ENCODE measurements around the gene APOBEC2.

The APOBEC2 gene

DNA sequence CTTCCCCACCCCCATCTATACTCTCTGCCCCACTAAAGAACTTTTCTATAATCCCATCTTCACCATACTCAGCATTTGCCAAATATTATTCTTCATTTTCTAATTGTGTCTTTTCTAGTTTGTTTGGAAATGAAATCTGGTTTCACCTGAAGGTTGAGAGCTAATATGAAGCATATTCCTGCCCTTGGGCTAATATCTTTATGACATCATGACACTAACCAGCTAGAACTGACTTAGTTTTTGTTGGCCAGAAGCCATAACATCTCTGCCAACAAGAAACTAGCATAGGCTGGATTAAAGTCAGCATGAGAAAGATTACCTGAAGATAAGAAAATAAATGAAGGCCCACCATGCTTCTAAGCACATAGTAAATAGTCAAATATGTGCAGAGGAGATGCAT is 30.7 kb upstream of the APOBEC2 start:
- TF ChIP-seq, protein P1, sequence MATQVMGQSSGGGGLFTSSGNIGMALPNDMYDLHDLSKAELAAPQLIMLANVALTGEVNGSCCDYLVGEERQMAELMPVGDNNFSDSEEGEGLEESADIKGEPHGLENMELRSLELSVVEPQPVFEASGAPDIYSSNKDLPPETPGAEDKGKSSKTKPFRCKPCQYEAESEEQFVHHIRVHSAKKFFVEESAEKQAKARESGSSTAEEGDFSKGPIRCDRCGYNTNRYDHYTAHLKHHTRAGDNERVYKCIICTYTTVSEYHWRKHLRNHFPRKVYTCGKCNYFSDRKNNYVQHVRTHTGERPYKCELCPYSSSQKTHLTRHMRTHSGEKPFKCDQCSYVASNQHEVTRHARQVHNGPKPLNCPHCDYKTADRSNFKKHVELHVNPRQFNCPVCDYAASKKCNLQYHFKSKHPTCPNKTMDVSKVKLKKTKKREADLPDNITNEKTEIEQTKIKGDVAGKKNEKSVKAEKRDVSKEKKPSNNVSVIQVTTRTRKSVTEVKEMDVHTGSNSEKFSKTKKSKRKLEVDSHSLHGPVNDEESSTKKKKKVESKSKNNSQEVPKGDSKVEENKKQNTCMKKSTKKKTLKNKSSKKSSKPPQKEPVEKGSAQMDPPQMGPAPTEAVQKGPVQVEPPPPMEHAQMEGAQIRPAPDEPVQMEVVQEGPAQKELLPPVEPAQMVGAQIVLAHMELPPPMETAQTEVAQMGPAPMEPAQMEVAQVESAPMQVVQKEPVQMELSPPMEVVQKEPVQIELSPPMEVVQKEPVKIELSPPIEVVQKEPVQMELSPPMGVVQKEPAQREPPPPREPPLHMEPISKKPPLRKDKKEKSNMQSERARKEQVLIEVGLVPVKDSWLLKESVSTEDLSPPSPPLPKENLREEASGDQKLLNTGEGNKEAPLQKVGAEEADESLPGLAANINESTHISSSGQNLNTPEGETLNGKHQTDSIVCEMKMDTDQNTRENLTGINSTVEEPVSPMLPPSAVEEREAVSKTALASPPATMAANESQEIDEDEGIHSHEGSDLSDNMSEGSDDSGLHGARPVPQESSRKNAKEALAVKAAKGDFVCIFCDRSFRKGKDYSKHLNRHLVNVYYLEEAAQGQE (IDR thresholded peaks at IDR 0.05; ENCODE audit: low read depth): no peak
- no peak for TF ChIP-seq RAD21 (IDR thresholded peaks at IDR 0.05; ENCODE audit: low read depth)
- TF ChIP-seq USF1 (IDR thresholded peaks at IDR 0.05): no peak
- TF ChIP-seq YY1 (IDR thresholded peaks at IDR 0.05; ENCODE audit: low read depth): no peak
- no peak for TF ChIP-seq CEBPB (IDR thresholded peaks at IDR 0.05)
- TF ChIP-seq NFIC (IDR thresholded peaks at IDR 0.05): no peak
- no peak for TF ChIP-seq TEAD4 (IDR thresholded peaks at IDR 0.05)
- no peak for TF ChIP-seq TAF1 (IDR thresholded peaks at IDR 0.05; ENCODE audit: low read depth)
- no peak for TF ChIP-seq ZBTB7A (IDR thresholded peaks at IDR 0.05; ENCODE audit: low read depth)
- TF ChIP-seq MAX (IDR thresholded peaks at IDR 0.05): no peak
- TF ChIP-seq FOXM1 (IDR thresholded peaks at IDR 0.05; ENCODE audit: borderline replicate concordance, low read depth): no peak
- no peak for TF ChIP-seq CREB1 (IDR thresholded peaks at IDR 0.05; ENCODE audit: low read depth)
- TF ChIP-seq EGR1 (IDR thresholded peaks at IDR 0.05): no peak
- no peak for TF ChIP-seq EP300 (IDR thresholded peaks at IDR 0.05; ENCODE audit: borderline replicate concordance)

GRCh38 chr6:41023114-41023513 is 29.9 kb upstream of the APOBEC2 start:
- TF ChIP-seq NFIC (IDR thresholded peaks at IDR 0.05): no peak
- TF ChIP-seq FOXM1 (IDR thresholded peaks at IDR 0.05; ENCODE audit: borderline replicate concordance, low read depth): no peak
- no peak for TF ChIP-seq CREB1 (IDR thresholded peaks at IDR 0.05; ENCODE audit: low read depth)
- TF ChIP-seq EGR1 (IDR thresholded peaks at IDR 0.05): no peak
- no peak for TF ChIP-seq CEBPB (IDR thresholded peaks at IDR 0.05)
- TF ChIP-seq, protein P1 (IDR thresholded peaks at IDR 0.05; ENCODE audit: low read depth): no peak
- no peak for TF ChIP-seq EP300 (IDR thresholded peaks at IDR 0.05; ENCODE audit: borderline replicate concordance)
- no peak for TF ChIP-seq RAD21 (IDR thresholded peaks at IDR 0.05; ENCODE audit: low read depth)

DNA sequence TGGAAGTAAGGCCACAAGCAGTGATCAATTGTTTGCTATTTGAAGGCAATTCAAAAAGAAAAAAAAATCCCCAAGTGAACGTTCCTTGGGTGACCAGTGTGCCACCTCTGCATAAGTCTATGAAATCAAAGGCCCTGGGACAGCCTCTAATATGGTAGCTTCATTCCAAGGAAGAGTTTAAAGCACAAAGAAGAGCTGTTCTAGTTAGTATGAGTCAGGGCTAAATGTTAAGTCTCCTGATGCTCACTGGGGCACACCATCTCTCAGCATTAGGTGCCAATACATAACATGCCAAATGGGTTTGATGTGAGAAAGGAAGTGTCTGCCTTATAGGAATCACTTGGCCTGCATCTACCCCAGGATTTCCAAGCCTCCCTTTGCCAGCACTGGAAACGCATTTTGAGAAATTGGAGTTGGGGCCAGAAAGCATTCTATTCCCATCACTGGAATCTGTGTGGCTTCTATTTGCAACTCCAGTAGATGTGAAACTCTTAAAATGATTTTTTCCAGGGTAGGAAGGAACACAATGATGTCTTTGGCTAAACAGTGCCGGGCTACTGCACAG is 27.0 kb upstream of the APOBEC2 start:
- TF ChIP-seq USF1 (IDR thresholded peaks at IDR 0.05) (no peak), YY1 (IDR thresholded peaks at IDR 0.05; ENCODE audit: low read depth) (no peak), CEBPB (IDR thresholded peaks at IDR 0.05) (no peak), TCF12 (IDR thresholded peaks at IDR 0.05; ENCODE audit: low read depth) (no peak), RAD21 (IDR thresholded peaks at IDR 0.05; ENCODE audit: low read depth) (no peak), TEAD4 (IDR thresholded peaks at IDR 0.05) (no peak), TAF1 (IDR thresholded peaks at IDR 0.05; ENCODE audit: low read depth) (no peak), NFIC (IDR thresholded peaks at IDR 0.05) (no peak), FOXM1 (IDR thresholded peaks at IDR 0.05; ENCODE audit: borderline replicate concordance, low read depth) (no peak), EP300 (IDR thresholded peaks at IDR 0.05; ENCODE audit: borderline replicate concordance) (no peak), EGR1 (IDR thresholded peaks at IDR 0.05) (no peak), CREB1 (IDR thresholded peaks at IDR 0.05; ENCODE audit: low read depth) (no peak), MAX (IDR thresholded peaks at IDR 0.05) (no peak), ZBTB7A (IDR thresholded peaks at IDR 0.05; ENCODE audit: low read depth) (no peak)
- TF ChIP-seq, protein P1 (IDR thresholded peaks at IDR 0.05; ENCODE audit: low read depth): no peak

- TF ChIP-seq NFIC (IDR thresholded peaks at IDR 0.05): no peak
- no peak for TF ChIP-seq FOXM1 (IDR thresholded peaks at IDR 0.05; ENCODE audit: borderline replicate concordance, low read depth)
- TF ChIP-seq CREB1 (IDR thresholded peaks at IDR 0.05; ENCODE audit: low read depth): no peak
- no peak for TF ChIP-seq USF1 (IDR thresholded peaks at IDR 0.05)
- TF ChIP-seq, protein P1 (IDR thresholded peaks at IDR 0.05; ENCODE audit: low read depth): no peak
- no peak for TF ChIP-seq EP300 (IDR thresholded peaks at IDR 0.05; ENCODE audit: borderline replicate concordance)
- no peak for TF ChIP-seq CEBPB (IDR thresholded peaks at IDR 0.05)
- TF ChIP-seq TEAD4 (IDR thresholded peaks at IDR 0.05): no peak
- TF ChIP-seq TCF12 (IDR thresholded peaks at IDR 0.05; ENCODE audit: low read depth): no peak
- TF ChIP-seq MAX (IDR thresholded peaks at IDR 0.05): no peak
- TF ChIP-seq YY1 (IDR thresholded peaks at IDR 0.05; ENCODE audit: low read depth): no peak
- no peak for TF ChIP-seq ZBTB7A (IDR thresholded peaks at IDR 0.05; ENCODE audit: low read depth)
- TF ChIP-seq RAD21 (IDR thresholded peaks at IDR 0.05; ENCODE audit: low read depth): no peak
- no peak for TF ChIP-seq EGR1 (IDR thresholded peaks at IDR 0.05)
- TF ChIP-seq TAF1 (IDR thresholded peaks at IDR 0.05; ENCODE audit: low read depth): no peak
Observed at GRCh38 chr6:41027241-41027640, 25.8 kb upstream of the APOBEC2 start.

Data from Ishikawa (cell line).